Lung (tissue), 12 donors: ENCODE data around the gene TOMM34. TPM values are rescaled to one million over a fixed set of nuclear protein-coding genes. Genes with fewer than 3 reads are reported as not detected.

Source experiments
- ATAC-seq: fragments of 200-7000 bp; cut with Tn5 transposase; one replicate; pipeline ENCODE4 v1.9.1; 2020; ENCODE audit warnings: moderate number of reproducible peaks; ENCODE audit not compliant: insufficient read depth, low FRiP score
- DNase-seq, 3 donors: peaks; one replicate each; pipeline ENCODE4 v3.0.0-alpha.2; 2013 to 2017
- H3K27ac ChIP-seq, 2 donors: one replicate each; pipeline ENCODE4 v1.5.1; 2013; ENCODE audit warnings: mild to moderate bottlenecking in 2 of 2, moderate library complexity in 2 of 2, control low read depth in 1 of 2, inconsistent platforms in 1 of 2, low read depth in 1 of 2, low read length in 1 of 2
- H3K27me3 ChIP-seq, 3 donors: one replicate each; pipeline ENCODE4 v1.5.1; 2013; ENCODE audit warnings: low read length in 2 of 3; ENCODE audit not compliant: control insufficient read depth in 3 of 3, insufficient read depth in 3 of 3
- H3K36me3 ChIP-seq, 4 donors: one replicate each; pipeline ENCODE4 v1.5.1; 2013; ENCODE audit warnings: low read length in 4 of 4, mild to moderate bottlenecking in 1 of 4, moderate library complexity in 1 of 4; ENCODE audit not compliant: control insufficient read depth in 4 of 4, insufficient read depth in 4 of 4
- H3K4me1 ChIP-seq, 5 donors: one replicate each; pipeline ENCODE4 v1.5.1; 2013; ENCODE audit warnings: low read length in 5 of 5, mild to moderate bottlenecking in 2 of 5, moderate library complexity in 1 of 5; ENCODE audit not compliant: control insufficient read depth in 5 of 5, insufficient read depth in 5 of 5
- H3K4me3 ChIP-seq: one replicate; pipeline ENCODE4 v1.5.1; 2013; ENCODE audit warnings: mild to moderate bottlenecking, control low read depth, moderate library complexity
- H3K9ac ChIP-seq, 2 donors: one replicate each; pipeline ENCODE4 v1.5.1; 2013; ENCODE audit warnings: low read length in 2 of 2, control low read depth in 1 of 2; ENCODE audit not compliant: insufficient read depth in 1 of 2
- H3K9me3 ChIP-seq, 4 donors: one replicate each; pipeline ENCODE4 v1.5.1; 2013; ENCODE audit warnings: low read length in 3 of 4, mild to moderate bottlenecking in 1 of 4, moderate library complexity in 1 of 4; ENCODE audit not compliant: control insufficient read depth in 4 of 4, insufficient read depth in 3 of 4
- WGBS, 2 donors: extraction: QIAGEN DNeasy Blood & Tissue Kit; methylation state at CpG; one replicate each; pipeline ENCODE4 v1.1.7; 2013; 5-methylcytosine and 5-hydroxymethylcytosine counted together
- polyA plus RNA-seq, 2 donors: library from polyadenylated mRNA; stranded (reverse); fragments of 200-250 nt; gene quantifications; one replicate each; pipeline ENCODE4 v1.2.1, GENCODE V29; 2013
- total RNA-seq, 2 donors: library from RNA; depleted of rRNA in 1 of 2; stranded (reverse); fragments of >200 nt in 1 of 2; gene quantifications; one replicate each; pipeline ENCODE4 v1.2.1, GENCODE V29; 2014 to 2021
- TF ChIP-seq, protein P1 (sequence below): IDR thresholded peaks from 2 replicates; pipeline ENCODE4 v1.5.1; 2012; ENCODE audit warnings: mild to moderate bottlenecking; ENCODE audit errors: control extremely low read depth, extremely low read depth
- donor health status: control.
- donor health status: control.
- donor health status: Bipolar disorder and iron deficiency.
- donor health status: healthy.
- donor health status: DM: yes; HTN: yes; CAD: no.

Gene TOMM34
- total and polyA plus RNA-seq, 4 donors = 9.8 to 24.7 (median 17.1) TPM

DNA sequence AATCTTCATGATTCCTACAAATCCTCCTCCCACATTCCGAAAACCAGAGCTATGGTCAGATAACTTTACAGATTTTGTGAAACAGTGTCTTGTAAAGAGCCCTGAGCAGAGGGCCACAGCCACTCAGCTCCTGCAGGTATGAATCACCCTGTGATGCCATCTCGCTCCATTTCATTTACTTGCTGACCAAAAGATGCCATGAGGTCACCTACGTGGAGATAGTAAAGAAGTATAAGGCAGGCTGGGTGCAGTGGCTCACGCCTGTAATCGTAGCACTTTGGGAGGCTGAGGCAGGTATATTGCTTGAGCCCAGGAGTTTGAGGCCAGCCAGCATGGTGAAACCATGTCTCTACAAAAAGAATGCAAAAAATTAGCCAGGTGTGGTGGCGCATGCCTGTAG lies 37.0 kb upstream of the TOMM34 start:
- Histone ChIP-seq H3K27ac (no peak overlapping the region), H3K4me3 (no peak overlapping the region), H3K4me1 (no peaks in the 10 kb centered on the region), H3K9me3 (peaks cover 0 to 2% (median 0%) of the 10 kb centered on the region in 4 donors), H3K27me3 (no peaks in the 10 kb centered on the region), H3K9ac (no peak overlapping the region), H3K36me3 (peaks cover 21 to 29% (median 26%) of the 10 kb centered on the region in 4 donors)
- TF ChIP-seq, protein P1, sequence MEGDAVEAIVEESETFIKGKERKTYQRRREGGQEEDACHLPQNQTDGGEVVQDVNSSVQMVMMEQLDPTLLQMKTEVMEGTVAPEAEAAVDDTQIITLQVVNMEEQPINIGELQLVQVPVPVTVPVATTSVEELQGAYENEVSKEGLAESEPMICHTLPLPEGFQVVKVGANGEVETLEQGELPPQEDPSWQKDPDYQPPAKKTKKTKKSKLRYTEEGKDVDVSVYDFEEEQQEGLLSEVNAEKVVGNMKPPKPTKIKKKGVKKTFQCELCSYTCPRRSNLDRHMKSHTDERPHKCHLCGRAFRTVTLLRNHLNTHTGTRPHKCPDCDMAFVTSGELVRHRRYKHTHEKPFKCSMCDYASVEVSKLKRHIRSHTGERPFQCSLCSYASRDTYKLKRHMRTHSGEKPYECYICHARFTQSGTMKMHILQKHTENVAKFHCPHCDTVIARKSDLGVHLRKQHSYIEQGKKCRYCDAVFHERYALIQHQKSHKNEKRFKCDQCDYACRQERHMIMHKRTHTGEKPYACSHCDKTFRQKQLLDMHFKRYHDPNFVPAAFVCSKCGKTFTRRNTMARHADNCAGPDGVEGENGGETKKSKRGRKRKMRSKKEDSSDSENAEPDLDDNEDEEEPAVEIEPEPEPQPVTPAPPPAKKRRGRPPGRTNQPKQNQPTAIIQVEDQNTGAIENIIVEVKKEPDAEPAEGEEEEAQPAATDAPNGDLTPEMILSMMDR = no peak
- ATAC-seq = no peak
- 96 to 97% methylated on average over 6 of the region's 6 CpGs for WGBS, 2 donors
- no peak for DNase-seq

DNA sequence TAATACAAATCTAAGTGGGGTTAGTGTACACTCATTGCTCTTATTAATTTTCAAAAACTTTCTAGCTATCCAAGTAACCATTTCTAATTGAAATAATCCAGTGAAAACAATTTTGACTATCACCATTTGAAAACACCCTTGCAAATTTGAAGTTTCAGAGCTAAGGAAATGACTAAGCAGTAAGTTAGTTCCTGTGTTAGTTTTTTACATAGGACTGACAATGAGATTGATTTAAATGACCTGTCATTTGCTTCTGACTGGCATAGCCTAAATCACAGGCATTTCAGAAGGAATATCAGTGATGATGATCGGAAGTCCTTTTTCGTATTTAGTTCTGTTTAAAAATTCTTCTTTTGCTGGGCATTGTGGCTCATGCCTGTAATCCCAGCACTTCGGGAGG lies 33.1 kb upstream of the TOMM34 start:
- WGBS, 2 donors = 32 to 46% methylated on average over 3 of the region's 3 CpGs
- peaks cover 0 to 4% (median 0%) of the 10 kb centered on the region in 5 donors for H3K4me1 ChIP-seq
- ATAC-seq (no peak), DNase-seq (peak in 1 of 3 donors; percentile 4)
- H3K4me3 ChIP-seq = no peak overlapping the region
- H3K27ac ChIP-seq = peak overlapping the region in 1 of 2 donors; percentile 56
- TF ChIP-seq, protein P1 = no peak
- H3K9me3 ChIP-seq = peaks cover 0 to 2% (median 0%) of the 10 kb centered on the region in 4 donors
- no peaks in the 10 kb centered on the region for H3K27me3 ChIP-seq
- no peak overlapping the region for H3K9ac ChIP-seq
- H3K36me3 ChIP-seq = peaks cover 9 to 15% (median 14%) of the 10 kb centered on the region in 4 donors

DNA sequence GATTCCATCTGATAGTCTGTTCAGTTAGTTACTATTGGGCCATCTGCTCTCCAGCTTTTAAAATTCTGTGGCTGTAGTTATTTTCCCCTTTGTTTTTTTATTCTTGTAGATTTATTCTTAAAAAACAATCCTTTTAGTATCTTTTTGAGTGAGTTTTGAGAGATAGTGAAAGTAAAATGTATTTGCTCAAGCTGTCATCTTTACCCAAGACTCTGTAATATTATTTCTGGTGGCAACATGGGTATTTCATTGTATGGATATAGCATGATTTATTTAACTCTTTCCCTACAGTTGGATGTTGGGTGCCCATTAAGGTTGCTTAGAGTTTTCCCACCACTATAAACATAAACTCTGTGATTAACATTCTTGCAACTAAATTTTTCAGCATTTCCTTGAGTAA lies 30.8 kb upstream of the TOMM34 start:
- H3K9ac ChIP-seq = no peak overlapping the region
- DNase-seq (no peak), ATAC-seq (no peak)
- H3K4me3 ChIP-seq = no peak overlapping the region
- H3K27me3 ChIP-seq = no peaks in the 10 kb centered on the region
- no peak overlapping the region for H3K27ac ChIP-seq
- TF ChIP-seq, protein P1 = no peak
- H3K4me1 ChIP-seq = peaks cover 0 to 4% (median 0%) of the 10 kb centered on the region in 5 donors
- H3K36me3 ChIP-seq = peaks cover 6 to 15% (median 11%) of the 10 kb centered on the region in 4 donors
- H3K9me3 ChIP-seq = no peaks in the 10 kb centered on the region

DNA sequence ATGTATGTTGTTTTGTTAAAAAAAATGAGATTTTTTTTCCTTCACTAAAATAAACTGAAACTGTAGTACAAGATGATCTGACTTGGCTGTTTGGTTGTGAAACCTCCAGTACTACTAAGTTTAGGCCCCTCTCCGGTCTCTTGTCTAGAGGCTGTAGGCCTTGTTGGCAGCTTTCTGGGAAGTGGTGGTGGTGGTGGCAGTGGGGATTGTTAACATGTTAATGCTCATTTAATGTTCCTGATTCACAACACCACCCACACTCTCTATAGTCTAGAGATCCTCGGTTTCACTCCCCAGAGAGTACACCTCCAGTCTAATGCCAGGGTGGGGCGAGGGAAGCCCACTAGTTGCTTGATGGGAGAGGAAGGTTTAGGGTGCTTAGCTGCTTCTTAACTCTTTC lies 30.2 kb upstream of the TOMM34 start:
- peak overlapping the region in 1 of 2 donors; percentile 5 for H3K27ac ChIP-seq
- no peak overlapping the region for H3K4me3 ChIP-seq
- no peaks in the 10 kb centered on the region for H3K27me3 ChIP-seq
- 24 to 46% methylated on average over 3 of the region's 3 CpGs for WGBS, 2 donors
- no peaks in the 10 kb centered on the region for H3K9me3 ChIP-seq
- peak in 1 of 3 donors; percentile 6 for DNase-seq
- no peak overlapping the region for H3K9ac ChIP-seq
- TF ChIP-seq, protein P1 = no peak
- H3K4me1 ChIP-seq = peaks cover 0 to 4% (median 0%) of the 10 kb centered on the region in 5 donors
- peaks cover 6 to 17% (median 12%) of the 10 kb centered on the region in 4 donors for H3K36me3 ChIP-seq
- ATAC-seq = no peak
